Heart left ventricle (tissue), 16 donors: ENCODE results near the gene SCARB1. TPM values are rescaled to one million over a fixed set of nuclear protein-coding genes. Genes with fewer than 3 reads are reported as not detected.

Experiments used
- ATAC-seq, 4 donors: fragments of 200-7000 bp; cut with Tn5 transposase; one replicate each; pipeline ENCODE4 v1.9.1; 2020 to 2022; ENCODE audit warnings: moderate library complexity in 4 of 4, mild to moderate bottlenecking in 3 of 4, moderate number of reproducible peaks in 1 of 4
- DNase-seq, 5 donors: peaks; one replicate each; pipeline ENCODE4 v3.0.0-alpha.2; 2020
- H3K27ac ChIP-seq, 12 donors: fragments of 200-600 bp; sonication (generic) in 4 of 12; one replicate each; pipeline versions ENCODE4 v1.5.0 to v1.8.0; 2016 to 2022; ENCODE audit warnings: mild to moderate bottlenecking in 2 of 12
- H3K27me3 ChIP-seq, 9 donors: fragments of 200-600 bp; sonication (generic) in 2 of 9; one replicate each; pipeline versions ENCODE4 v1.5.1 to v1.8.0; 2016 to 2022; ENCODE audit warnings: mild to moderate bottlenecking in 3 of 9
- H3K36me3 ChIP-seq, 9 donors: fragments of 200-600 bp; sonication (generic) in 2 of 9; one replicate each; pipeline versions ENCODE4 v1.5.0 to v1.8.0; 2018 to 2022; ENCODE audit warnings: mild to moderate bottlenecking in 2 of 9
- H3K4me1 ChIP-seq, 12 donors: fragments of 200-600 bp; sonication (generic) in 4 of 12; one replicate each; pipeline versions ENCODE4 v1.5.0 to v1.8.0; 2016 to 2022; ENCODE audit warnings: mild to moderate bottlenecking in 3 of 12
- H3K4me3 ChIP-seq, 12 donors: fragments of 200-600 bp; sonication (generic) in 4 of 12; one replicate each; pipeline versions ENCODE4 v1.5.0 to v1.8.0; 2017 to 2022; ENCODE audit warnings: mild to moderate bottlenecking in 9 of 12, moderate library complexity in 4 of 12
- H3K9me3 ChIP-seq, 12 donors: fragments of 200-600 bp; sonication (generic) in 4 of 12; one replicate each; pipeline versions ENCODE4 v1.5.0 to v1.8.0; 2016 to 2022; ENCODE audit warnings: mild to moderate bottlenecking in 1 of 12
- POLR2A ChIP-seq, 2 donors: fragments of 450-650 bp; IDR thresholded peaks; one replicate each; pipeline ENCODE4 v1.6.1; 2017; ENCODE audit warnings: antibody characterized with exemption in 2 of 2, mild to moderate bottlenecking in 2 of 2, moderate library complexity in 2 of 2
- WGBS, 4 donors: extraction: QIAGEN DNeasy Blood & Tissue Kit in 2 of 4; methylation state at CpG; one replicate each; pipeline versions ENCODE4 v1.1.5 to v1.1.7; 2013 to 2018; 5-methylcytosine and 5-hydroxymethylcytosine counted together
- intact Hi-C, 10 donors: fragments of 100-400 bp; cut with DNase I; formaldehyde crosslinking; loops; one replicate each; pipeline versions ENCODE4 v1.11.1 to v1.14.2; 2022
- polyA plus RNA-seq, 2 donors: library from polyadenylated mRNA; stranded (reverse); fragments of 200-250 nt; gene quantifications; one replicate each; pipeline ENCODE4 v1.2.3, GENCODE V29; 2013
- total RNA-seq, 9 donors: library from RNA; depleted of rRNA in 2 of 9; stranded (reverse); fragments of >200 nt in 2 of 9; fragmentation: NEBNext Ultra II Directional in 3 of 9; extraction: Animal tissue kit (Norgen Biotek cat#: 25700) in 3 of 9; gene quantifications; one replicate each; pipeline versions ENCODE4 v1.1.0 to v1.2.4, GENCODE V29; 2016 to 2023
- TF ChIP-seq, protein P1 (sequence below), 12 donors: fragments of 200-600 bp; sonication (generic) in 4 of 12; IDR thresholded peaks; one replicate each; pipeline versions ENCODE4 v1.5.0 to v1.8.0; 2018 to 2022; ENCODE audit warnings: antibody characterized with exemption in 12 of 12, mild to moderate bottlenecking in 5 of 12
- donor health status: ischemic (EF 13 %, LVEDD 7.1; RV severe dilation, severe dysfunction).
- donor health status: healthy with polysubstance abuse.
- donor health status: DM: no; HTN: yes; CAD: no.
- donor health status: DM: no; HTN: no; CAD: no.
- donor health status: ischemic (EF 25% LVEDD 6.9; RV normal size, moderate dysfunction).
- donor health status: ischemic (EF 25% LVEDD 5.7; RV mildly dilated, moderate dysfunction).
- donor health status: healthy.
- donor health status: DM: yes; HTN: yes; CAD: no.
- donor health status: ischemic (EF 35%, LVEDD 5.7; RV mildly dilated, moderate dysfunction).
- donor health status: nonischemic (EF 11% LVEDD 7.7; RV severe dilation, severe dysfunction).
- donor health status: DM: yes; HTN: yes; CAD: no.
- donor health status: PGD.
- donor health status: ischemic (EF 29% LVEDD 5.4; RV normal size, mild dysfunction).
- donor health status: nonischemic (EF 23%, LVEDD 6.1; RV moderate dilation, normal function).

Gene SCARB1
- total and polyA plus RNA-seq, 11 donors, result 6.9 to 21.7 (median 14.0) TPM

DNA sequence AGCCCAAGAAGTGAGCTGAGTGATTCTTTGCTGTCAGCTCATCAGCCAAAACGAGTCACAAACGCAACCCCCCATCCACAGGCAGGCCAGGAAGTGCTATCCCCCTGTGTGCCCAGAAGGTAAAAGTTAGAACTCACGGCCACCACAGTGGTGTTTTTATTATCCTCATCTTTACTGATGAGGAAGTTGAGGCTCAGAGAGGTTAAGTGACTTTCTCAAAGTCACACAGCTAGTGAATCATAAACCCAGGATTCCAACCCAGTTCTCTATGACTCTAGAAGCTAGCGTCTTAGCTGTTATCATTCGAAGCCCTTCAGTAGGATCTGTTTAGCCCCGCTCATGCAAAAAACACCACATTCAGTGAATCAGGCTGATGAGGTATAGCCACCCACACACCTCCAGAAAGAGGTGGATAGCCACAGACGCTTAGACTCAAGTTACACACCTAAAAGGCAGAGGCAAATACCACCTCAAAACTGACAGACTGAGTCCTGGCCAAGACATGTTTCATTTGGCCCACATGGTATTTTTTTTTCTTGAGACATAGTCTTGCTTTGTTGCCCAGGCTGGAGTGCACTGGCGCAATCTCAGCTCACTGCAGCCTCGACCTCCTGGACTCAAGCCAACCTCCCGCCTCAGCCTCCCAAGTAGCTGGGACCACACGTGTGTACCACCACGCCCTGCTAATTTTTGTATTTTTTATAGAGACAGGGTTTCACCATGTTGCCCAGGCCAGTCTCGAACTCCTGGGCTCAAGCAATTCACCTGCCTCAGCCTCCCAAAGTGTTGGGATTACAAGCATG is 100.7 kb downstream of the SCARB1 start:
- intact Hi-C loops, result loop anchor here in 5 of 10 donors (5.0 to 10.0 kb wide), 7 partner anchors 108 to 438 kb away; no protein-coding TSS in a partner anchor
- H3K36me3 ChIP-seq, result no peaks in the 10 kb centered on the region
- TF ChIP-seq, protein P1, sequence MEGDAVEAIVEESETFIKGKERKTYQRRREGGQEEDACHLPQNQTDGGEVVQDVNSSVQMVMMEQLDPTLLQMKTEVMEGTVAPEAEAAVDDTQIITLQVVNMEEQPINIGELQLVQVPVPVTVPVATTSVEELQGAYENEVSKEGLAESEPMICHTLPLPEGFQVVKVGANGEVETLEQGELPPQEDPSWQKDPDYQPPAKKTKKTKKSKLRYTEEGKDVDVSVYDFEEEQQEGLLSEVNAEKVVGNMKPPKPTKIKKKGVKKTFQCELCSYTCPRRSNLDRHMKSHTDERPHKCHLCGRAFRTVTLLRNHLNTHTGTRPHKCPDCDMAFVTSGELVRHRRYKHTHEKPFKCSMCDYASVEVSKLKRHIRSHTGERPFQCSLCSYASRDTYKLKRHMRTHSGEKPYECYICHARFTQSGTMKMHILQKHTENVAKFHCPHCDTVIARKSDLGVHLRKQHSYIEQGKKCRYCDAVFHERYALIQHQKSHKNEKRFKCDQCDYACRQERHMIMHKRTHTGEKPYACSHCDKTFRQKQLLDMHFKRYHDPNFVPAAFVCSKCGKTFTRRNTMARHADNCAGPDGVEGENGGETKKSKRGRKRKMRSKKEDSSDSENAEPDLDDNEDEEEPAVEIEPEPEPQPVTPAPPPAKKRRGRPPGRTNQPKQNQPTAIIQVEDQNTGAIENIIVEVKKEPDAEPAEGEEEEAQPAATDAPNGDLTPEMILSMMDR (IDR thresholded peaks at IDR 0.05), result no peak
- TF ChIP-seq POLR2A (IDR thresholded peaks at IDR 0.05), result no peak
- H3K27me3 ChIP-seq, result no peaks in the 10 kb centered on the region
- no peak overlapping the region for H3K4me3 ChIP-seq
- peaks cover 0 to 19% (median 7%) of the 10 kb centered on the region in 12 donors for H3K9me3 ChIP-seq
- ATAC-seq (no peak), DNase-seq (no peak)
- WGBS, 4 donors, result 72 to 82% (median 80%) methylated on average over 13 of the region's 13 CpGs
- H3K27ac ChIP-seq, result peak overlapping the region in 1 of 12 donors; percentile 47
- H3K4me1 ChIP-seq, result peaks cover 0 to 86% (median 47%) of the 10 kb centered on the region in 12 donors

DNA sequence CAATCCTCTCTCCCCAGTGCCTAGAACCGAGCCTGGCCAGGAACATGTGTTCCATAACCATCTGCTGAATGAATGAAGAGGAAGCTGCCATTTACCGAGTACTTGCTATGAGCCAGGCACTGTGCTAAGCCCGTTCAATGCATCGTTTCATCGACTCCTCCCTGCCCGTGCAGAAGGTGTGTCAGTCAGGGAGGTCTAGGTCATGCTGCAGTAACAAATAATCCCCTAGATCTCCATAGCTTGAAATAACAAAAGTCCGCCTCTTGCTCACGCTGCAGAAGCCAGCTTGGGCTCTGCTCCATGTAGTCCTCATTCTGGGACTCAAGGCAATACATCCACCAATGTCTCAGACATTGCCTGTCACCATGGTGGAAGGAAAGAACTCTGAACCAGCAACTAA is 101.3 kb downstream of the SCARB1 start:
- H3K4me3 ChIP-seq, result no peak overlapping the region
- H3K4me1 ChIP-seq, result peaks cover 0 to 86% (median 46%) of the 10 kb centered on the region in 12 donors
- H3K27me3 ChIP-seq, result no peaks in the 10 kb centered on the region
- TF ChIP-seq POLR2A (IDR thresholded peaks at IDR 0.05), result no peak
- 89 to 97% (median 92%) methylated on average over 8 of the region's 8 CpGs for WGBS, 4 donors
- H3K9me3 ChIP-seq, result peaks cover 0 to 22% (median 7%) of the 10 kb centered on the region in 12 donors
- no peaks in the 10 kb centered on the region for H3K36me3 ChIP-seq
- DNase-seq (no peak), ATAC-seq (no peak)
- peak overlapping the region in 6 of 12 donors; percentile 24 to 50 (median 37) for H3K27ac ChIP-seq
- intact Hi-C loops, result loop anchor here in 5 of 10 donors (5.0 to 10.0 kb wide), 7 partner anchors 108 to 438 kb away; no protein-coding TSS in a partner anchor

DNA sequence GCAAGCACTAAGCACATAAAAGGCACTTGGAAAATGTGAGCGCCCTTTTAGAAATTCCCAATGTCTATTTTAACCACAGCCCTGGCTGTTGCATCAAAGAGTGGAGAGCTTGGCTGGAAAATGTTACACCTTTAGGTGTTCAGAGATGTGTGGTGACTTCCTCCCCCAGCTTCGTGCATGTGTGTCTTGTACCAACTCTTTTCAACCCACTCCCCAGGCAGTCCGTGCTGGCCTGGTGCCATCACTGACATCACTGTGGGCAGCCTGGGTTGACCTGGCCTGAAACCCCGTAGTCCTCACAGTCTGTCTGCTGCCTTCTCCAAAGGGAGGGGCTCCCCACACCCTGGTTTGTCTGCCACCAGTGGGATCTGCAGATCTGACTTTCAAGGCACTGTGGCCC is 101.8 kb downstream of the SCARB1 start:
- no peak for TF ChIP-seq POLR2A (IDR thresholded peaks at IDR 0.05)
- TF ChIP-seq, protein P1 (IDR thresholded peaks at IDR 0.05), result no peak
- H3K9me3 ChIP-seq, result peaks cover 0 to 22% (median 7%) of the 10 kb centered on the region in 12 donors
- peak overlapping the region in 6 of 12 donors; percentile 25 to 50 (median 37) for H3K27ac ChIP-seq
- ATAC-seq (peak in 3 of 4 donors; percentile 17 to 64 (median 54)), DNase-seq (peak in 2 of 5 donors; percentile 74 to 84)
- peaks cover 0 to 84% (median 41%) of the 10 kb centered on the region in 12 donors for H3K4me1 ChIP-seq
- no peaks in the 10 kb centered on the region for H3K36me3 ChIP-seq
- H3K4me3 ChIP-seq, result no peak overlapping the region
- intact Hi-C loops, result loop anchor here in 5 of 10 donors (5.0 to 10.0 kb wide), 7 partner anchors 107 to 437 kb away; no protein-coding TSS in a partner anchor
- WGBS, 4 donors, result 26 to 50% (median 46%) methylated on average over 3 to 4 of the region's 4 CpGs
- H3K27me3 ChIP-seq, result no peaks in the 10 kb centered on the region

DNA sequence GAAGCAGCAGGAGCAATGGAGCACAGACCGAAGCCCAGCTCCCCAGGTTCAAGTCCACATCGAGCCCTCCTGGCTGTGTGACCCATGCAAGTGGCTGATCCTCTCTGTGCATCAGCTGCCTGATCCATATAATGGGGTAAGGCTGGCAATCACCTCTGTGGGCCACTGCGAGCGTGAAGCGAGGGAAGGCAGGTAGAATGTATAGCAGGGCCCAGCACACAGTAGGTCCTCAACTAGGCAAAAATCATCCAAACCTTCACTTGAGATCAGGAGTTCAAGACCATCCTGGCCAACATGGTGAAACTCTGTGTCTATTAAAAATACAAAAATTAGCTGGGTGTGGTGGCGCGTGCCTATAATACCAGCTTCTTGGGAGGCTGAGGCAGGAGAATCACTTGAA is 102.6 kb downstream of the SCARB1 start:
- DNase-seq, result no peak
- Histone ChIP-seq H3K27ac (peak overlapping the region in 3 of 12 donors; percentile 44 to 80 (median 50)), H3K4me3 (no peak overlapping the region), H3K9me3 (peaks cover 0 to 22% (median 7%) of the 10 kb centered on the region in 12 donors), H3K36me3 (no peaks in the 10 kb centered on the region), H3K4me1 (peaks cover 0 to 84% (median 33%) of the 10 kb centered on the region in 12 donors), H3K27me3 (no peaks in the 10 kb centered on the region)
- 97 to 99% (median 99%) methylated on average over 6 to 7 of the region's 7 CpGs for WGBS, 4 donors
- intact Hi-C loops, result loop anchor here in 5 of 10 donors (5.0 to 10.0 kb wide), 7 partner anchors 106 to 436 kb away; no protein-coding TSS in a partner anchor
- TF ChIP-seq POLR2A (IDR thresholded peaks at IDR 0.05), result no peak
- TF ChIP-seq, protein P1 (IDR thresholded peaks at IDR 0.05), result no peak
- no peak for ATAC-seq
